ENCODE measurements around the gene CAMK2B. TPM values are rescaled to one million over a fixed set of nuclear protein-coding genes. Genes with fewer than 3 reads are reported as not detected.

The CAMK2B gene
- total RNA-seq, 1 donor from 2014 or later, result 0.09 TPM

DNA sequence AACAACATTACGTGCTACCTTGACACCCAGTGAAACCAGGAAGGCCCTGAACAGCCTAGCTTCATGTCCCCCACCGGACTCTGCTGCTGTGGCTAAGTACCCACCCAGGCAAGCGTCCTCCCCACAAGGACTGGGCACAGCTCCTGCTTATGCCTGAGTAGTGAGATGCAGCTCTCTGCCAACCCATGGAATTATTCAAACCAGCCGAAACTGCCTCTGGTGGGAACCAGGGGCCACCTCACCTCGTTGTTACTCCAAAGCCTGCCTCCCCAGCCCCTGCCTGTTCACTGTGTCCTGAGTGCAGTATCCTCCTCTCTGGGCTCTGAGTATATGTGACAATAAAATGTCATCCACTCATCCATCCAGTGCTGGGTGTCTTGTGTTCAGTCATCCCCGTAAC, 52.4 kb downstream of the CAMK2B start:
- DNase-seq (ENCODE audit: low spot score), result no peak
- no peak overlapping the region for H2AFZ ChIP-seq (replicated peaks)
- H3F3A ChIP-seq (ENCODE audit: low read depth), result peaks cover 6% of the 10 kb centered on the region
- H3K27ac Mint-ChIP-seq, result no peak overlapping the region
- peaks cover 16% of the 10 kb centered on the region for H3K4me1 Mint-ChIP-seq
- H3K9me3 ChIP-seq (ENCODE audit: low read depth), result no peaks in the 10 kb centered on the region
- TF ChIP-seq EZH2phosphoT487 (IDR thresholded peaks at IDR 0.05) (no peak), EZH2 (IDR thresholded peaks at IDR 0.05) (no peak)
- H3K4me2 ChIP-seq, result no peak overlapping the region
- H3K27me3 Mint-ChIP-seq (ENCODE audit: insufficient read depth, low read depth), result peaks cover 4% of the 10 kb centered on the region
- H4K20me1 ChIP-seq (ENCODE audit: low read depth), result no peaks in the 10 kb centered on the region
- no peak overlapping the region for H3K4me3 ChIP-seq
- H3K9me3 Mint-ChIP-seq, result no peaks in the 10 kb centered on the region
- peaks cover 23% of the 10 kb centered on the region for H3K4me1 ChIP-seq
- H3K4me3 Mint-ChIP-seq, result no peak overlapping the region
- H3K27ac ChIP-seq, result no peak overlapping the region
- H3K36me3 ChIP-seq, result no peaks in the 10 kb centered on the region
- H3K79me2 ChIP-seq (ENCODE audit: low read depth), result no peaks in the 10 kb centered on the region
- H3K36me3 Mint-ChIP-seq, result no peaks in the 10 kb centered on the region
- H3K9ac ChIP-seq, result no peak overlapping the region
- H3K27me3 ChIP-seq, result peaks cover 5% of the 10 kb centered on the region

DNA sequence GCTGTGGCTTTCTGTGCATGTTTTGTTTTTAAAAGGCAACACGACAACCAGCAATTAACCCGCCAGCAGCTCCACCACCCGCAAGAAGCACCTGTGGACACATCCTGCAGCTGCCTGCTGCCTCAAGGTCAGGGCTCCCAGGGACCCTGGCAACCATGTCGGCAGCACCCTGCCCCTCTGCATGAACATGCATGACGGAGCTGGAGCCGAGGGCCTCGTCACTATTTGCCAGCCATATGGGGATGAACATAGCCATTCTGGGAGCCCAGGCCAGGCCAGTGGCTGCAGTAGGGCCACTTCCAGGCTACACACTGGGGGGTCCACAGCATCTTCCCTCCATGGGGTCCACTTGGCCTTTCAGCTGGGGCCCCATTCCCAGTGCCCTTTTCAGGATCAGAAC, 52.9 kb downstream of the CAMK2B start:
- H3K36me3 ChIP-seq, result no peaks in the 10 kb centered on the region
- DNase-seq (ENCODE audit: low spot score), result no peak
- no peaks in the 10 kb centered on the region for H4K20me1 ChIP-seq (ENCODE audit: low read depth)
- H3K27ac Mint-ChIP-seq, result no peak overlapping the region
- peaks cover 20% of the 10 kb centered on the region for H3K4me1 Mint-ChIP-seq
- no peaks in the 10 kb centered on the region for H3K36me3 Mint-ChIP-seq
- H3K27ac ChIP-seq, result no peak overlapping the region
- H3K4me3 Mint-ChIP-seq, result no peak overlapping the region
- H3K4me3 ChIP-seq, result no peak overlapping the region
- H3K4me1 ChIP-seq, result peaks cover 28% of the 10 kb centered on the region
- H3K27me3 Mint-ChIP-seq (ENCODE audit: insufficient read depth, low read depth), result peaks cover 3% of the 10 kb centered on the region
- H3K27me3 ChIP-seq, result peaks cover 5% of the 10 kb centered on the region
- TF ChIP-seq EZH2phosphoT487 (IDR thresholded peaks at IDR 0.05), result no peak
- TF ChIP-seq EZH2 (IDR thresholded peaks at IDR 0.05), result no peak
- TF ChIP-seq, protein P1, sequence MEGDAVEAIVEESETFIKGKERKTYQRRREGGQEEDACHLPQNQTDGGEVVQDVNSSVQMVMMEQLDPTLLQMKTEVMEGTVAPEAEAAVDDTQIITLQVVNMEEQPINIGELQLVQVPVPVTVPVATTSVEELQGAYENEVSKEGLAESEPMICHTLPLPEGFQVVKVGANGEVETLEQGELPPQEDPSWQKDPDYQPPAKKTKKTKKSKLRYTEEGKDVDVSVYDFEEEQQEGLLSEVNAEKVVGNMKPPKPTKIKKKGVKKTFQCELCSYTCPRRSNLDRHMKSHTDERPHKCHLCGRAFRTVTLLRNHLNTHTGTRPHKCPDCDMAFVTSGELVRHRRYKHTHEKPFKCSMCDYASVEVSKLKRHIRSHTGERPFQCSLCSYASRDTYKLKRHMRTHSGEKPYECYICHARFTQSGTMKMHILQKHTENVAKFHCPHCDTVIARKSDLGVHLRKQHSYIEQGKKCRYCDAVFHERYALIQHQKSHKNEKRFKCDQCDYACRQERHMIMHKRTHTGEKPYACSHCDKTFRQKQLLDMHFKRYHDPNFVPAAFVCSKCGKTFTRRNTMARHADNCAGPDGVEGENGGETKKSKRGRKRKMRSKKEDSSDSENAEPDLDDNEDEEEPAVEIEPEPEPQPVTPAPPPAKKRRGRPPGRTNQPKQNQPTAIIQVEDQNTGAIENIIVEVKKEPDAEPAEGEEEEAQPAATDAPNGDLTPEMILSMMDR (IDR thresholded peaks at IDR 0.05), result no peak
- no peaks in the 10 kb centered on the region for H3K9me3 ChIP-seq (ENCODE audit: low read depth)
- peaks cover 6% of the 10 kb centered on the region for H3F3A ChIP-seq (ENCODE audit: low read depth)
- H3K9me3 Mint-ChIP-seq, result no peaks in the 10 kb centered on the region
- H3K9ac ChIP-seq, result no peak overlapping the region
- no peak overlapping the region for H2AFZ ChIP-seq (replicated peaks)
- no peaks in the 10 kb centered on the region for H3K79me2 ChIP-seq (ENCODE audit: low read depth)
- H3K4me2 ChIP-seq, result no peak overlapping the region

DNA sequence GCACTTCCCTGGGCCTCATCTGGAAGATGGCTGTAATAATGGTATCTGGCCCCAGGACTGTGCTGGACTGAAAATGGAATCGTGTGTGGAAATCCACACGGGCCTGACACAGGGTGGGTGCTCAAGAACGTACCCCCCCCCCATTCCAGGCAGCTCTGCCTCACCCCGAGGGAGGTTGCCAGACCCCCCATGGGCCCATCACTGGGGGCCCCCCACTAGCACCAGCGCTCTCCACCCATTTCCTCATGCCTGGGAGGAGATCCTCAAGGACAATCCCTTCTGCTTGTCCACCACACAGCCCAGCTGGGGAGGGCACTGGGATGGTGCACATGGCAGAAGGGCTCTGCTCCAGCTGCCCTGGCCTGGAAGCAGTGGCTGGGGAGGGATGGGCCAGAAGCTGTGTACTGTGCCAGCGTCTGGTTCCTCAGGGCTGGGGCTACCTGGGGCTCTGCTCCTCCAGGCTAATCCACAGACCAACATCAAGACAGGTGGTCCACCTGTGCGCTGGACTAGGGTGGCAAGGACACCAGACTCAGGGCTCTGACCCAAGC, 55.4 kb downstream of the CAMK2B start:
- H3K4me1 Mint-ChIP-seq, result peaks cover 13% of the 10 kb centered on the region

DNA sequence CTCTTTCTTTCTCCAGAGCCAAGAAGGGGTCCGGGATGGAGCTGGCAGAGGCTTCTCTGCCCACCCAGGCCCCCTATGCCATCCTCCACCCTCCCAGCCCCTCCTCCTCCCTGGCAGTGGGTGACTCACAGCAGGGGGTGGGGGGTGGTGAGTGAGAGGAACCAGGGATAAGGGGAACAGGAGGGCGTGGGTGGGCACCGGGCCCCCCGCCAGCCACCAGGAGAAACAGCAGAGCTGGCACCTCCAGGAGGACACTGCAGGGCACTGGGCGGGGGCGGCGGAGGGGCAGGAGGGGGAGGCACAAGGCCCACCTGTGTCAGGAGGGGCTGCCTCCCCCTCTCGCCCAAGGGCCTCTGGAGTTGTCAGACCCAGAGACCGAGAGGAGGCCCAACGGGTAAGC, 56.0 kb downstream of the CAMK2B start:
- no peak for DNase-seq (ENCODE audit: low spot score)
- H3K27me3 Mint-ChIP-seq (ENCODE audit: insufficient read depth, low read depth), result peaks cover 5% of the 10 kb centered on the region
- H3F3A ChIP-seq (ENCODE audit: low read depth), result no peaks in the 10 kb centered on the region
- H3K36me3 ChIP-seq, result no peaks in the 10 kb centered on the region
- TF ChIP-seq EZH2 (IDR thresholded peaks at IDR 0.05) (no peak), EZH2phosphoT487 (IDR thresholded peaks at IDR 0.05) (no peak)
- TF ChIP-seq, protein P1 (IDR thresholded peaks at IDR 0.05), result no peak
- H3K9ac ChIP-seq, result no peak overlapping the region
- H3K4me1 ChIP-seq, result peaks cover 11% of the 10 kb centered on the region
- H3K27me3 ChIP-seq, result peaks cover 2% of the 10 kb centered on the region
- H3K4me3 ChIP-seq, result no peak overlapping the region
- no peaks in the 10 kb centered on the region for H3K79me2 ChIP-seq (ENCODE audit: low read depth)
- peaks cover 12% of the 10 kb centered on the region for H3K4me1 Mint-ChIP-seq
- no peak overlapping the region for H3K4me3 Mint-ChIP-seq
- no peak overlapping the region for H3K4me2 ChIP-seq
- H3K9me3 Mint-ChIP-seq, result no peaks in the 10 kb centered on the region
- H3K9me3 ChIP-seq (ENCODE audit: low read depth), result no peaks in the 10 kb centered on the region
- no peak overlapping the region for H2AFZ ChIP-seq (replicated peaks)
- H3K27ac ChIP-seq, result no peak overlapping the region
- no peak overlapping the region for H3K27ac Mint-ChIP-seq
- no peaks in the 10 kb centered on the region for H3K36me3 Mint-ChIP-seq
- no peaks in the 10 kb centered on the region for H4K20me1 ChIP-seq (ENCODE audit: low read depth)

More for the DNA sequence above, 55.4 kb downstream of the CAMK2B start:
- Histone ChIP-seq H2AFZ (replicated peaks) (no peak overlapping the region), H3K4me3 (no peak overlapping the region), H3K79me2 (ENCODE audit: low read depth) (no peaks in the 10 kb centered on the region), H3F3A (ENCODE audit: low read depth) (no peaks in the 10 kb centered on the region), H4K20me1 (ENCODE audit: low read depth) (no peaks in the 10 kb centered on the region), H3K27ac (no peak overlapping the region), H3K9me3 (ENCODE audit: low read depth) (no peaks in the 10 kb centered on the region), H3K27me3 (peaks cover 5% of the 10 kb centered on the region), H3K36me3 (no peaks in the 10 kb centered on the region), H3K4me2 (no peak overlapping the region), H3K9ac (no peak overlapping the region), H3K4me1 (peaks cover 11% of the 10 kb centered on the region)
- H3K9me3 Mint-ChIP-seq, result no peaks in the 10 kb centered on the region
- H3K27me3 Mint-ChIP-seq (ENCODE audit: insufficient read depth, low read depth), result peaks cover 5% of the 10 kb centered on the region
- no peak overlapping the region for H3K27ac Mint-ChIP-seq
- H3K36me3 Mint-ChIP-seq, result no peaks in the 10 kb centered on the region
- DNase-seq (ENCODE audit: low spot score), result no peak
- no peak overlapping the region for H3K4me3 Mint-ChIP-seq
- TF ChIP-seq EZH2phosphoT487 (IDR thresholded peaks at IDR 0.05), result no peak
- TF ChIP-seq EZH2 (IDR thresholded peaks at IDR 0.05), result no peak
- TF ChIP-seq, protein P1 (IDR thresholded peaks at IDR 0.05), result no peak
